Glutamatergic neuron (in vitro differentiated cells): ENCODE data around the gene LRP1. TPM values are rescaled to one million over a fixed set of nuclear protein-coding genes. Genes with fewer than 3 reads are reported as not detected.

Experiments
- DNase-seq: peaks from one replicate; pipeline ENCODE4 v3.0.0; 2022
- H3K27ac Mint-ChIP-seq: one replicate; pipeline ENCODE4 v1.8.0; 2020; ENCODE audit warnings: mild to moderate bottlenecking, mixed read lengths, inconsistent platforms; ENCODE audit not compliant: unreplicated experiment
- H3K27me3 Mint-ChIP-seq: one replicate; pipeline ENCODE4 v1.8.0; 2020; ENCODE audit warnings: mild to moderate bottlenecking, moderate library complexity, mixed read lengths, inconsistent platforms; ENCODE audit not compliant: unreplicated experiment
- H3K36me3 Mint-ChIP-seq: one replicate; pipeline ENCODE4 v1.8.0; 2020; ENCODE audit warnings: mild to moderate bottlenecking, mixed read lengths, inconsistent platforms; ENCODE audit not compliant: unreplicated experiment
- H3K4me1 Mint-ChIP-seq: one replicate; pipeline ENCODE4 v1.8.0; 2020; ENCODE audit warnings: mild to moderate bottlenecking, low read depth, mixed read lengths, inconsistent platforms; ENCODE audit not compliant: unreplicated experiment
- H3K4me3 Mint-ChIP-seq: one replicate; pipeline ENCODE4 v1.8.0; 2020; ENCODE audit warnings: mild to moderate bottlenecking, mixed read lengths, inconsistent platforms; ENCODE audit not compliant: unreplicated experiment
- H3K9me3 Mint-ChIP-seq: one replicate; pipeline ENCODE4 v1.8.0; 2020; ENCODE audit warnings: mild to moderate bottlenecking, moderate library complexity, mixed read lengths, inconsistent platforms; ENCODE audit not compliant: unreplicated experiment
- total RNA-seq: library from RNA; stranded (reverse); fragmentation: NEBNext Ultra II Directional; extraction: Animal tissue kit (Norgen Biotek cat#: 25700); gene quantifications from one replicate; pipeline ENCODE4 v1.2.1, GENCODE V29; 2021; ENCODE audit not compliant: unreplicated experiment
- TF ChIP-seq, protein P1 (sequence below): fragments of 200-600 bp; sonication (generic); IDR thresholded peaks from one replicate; pipeline ENCODE4 v1.5.0; 2021; ENCODE audit not compliant: partially characterized antibody, unreplicated experiment

Gene LRP1
- total RNA-seq, 1 donor from 2014 or later = 125 TPM

DNA sequence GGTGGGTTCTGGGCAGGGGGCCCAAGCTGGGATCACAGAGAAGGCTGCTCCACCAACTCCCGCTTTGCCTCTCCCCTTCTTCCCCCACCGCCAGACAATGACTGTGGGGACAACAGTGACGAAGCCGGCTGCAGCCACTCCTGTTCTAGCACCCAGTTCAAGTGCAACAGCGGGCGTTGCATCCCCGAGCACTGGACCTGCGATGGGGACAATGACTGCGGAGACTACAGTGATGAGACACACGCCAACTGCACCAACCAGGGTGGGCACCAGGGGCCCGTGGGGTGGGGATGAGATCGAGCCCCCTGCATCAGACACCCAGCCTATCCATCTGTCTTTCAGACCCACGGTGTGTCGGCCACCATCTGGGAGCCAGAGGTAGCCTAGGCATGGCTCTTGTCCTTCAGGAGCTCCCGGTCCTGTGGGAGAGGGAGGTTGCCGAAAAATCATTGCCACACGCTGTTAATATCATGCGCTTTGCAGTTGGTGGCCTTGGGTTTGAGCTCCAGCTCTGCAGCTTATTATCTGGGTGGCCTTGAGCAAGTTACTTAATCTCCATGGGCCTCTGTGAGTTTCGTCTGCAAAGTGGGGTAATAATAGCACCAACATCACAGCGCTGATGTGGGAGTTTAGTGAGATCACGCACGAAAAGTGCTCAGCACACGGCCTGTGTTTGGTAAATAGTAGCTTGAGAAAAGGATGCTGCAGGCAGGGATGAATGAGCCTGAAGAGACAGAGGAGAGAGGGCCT is 40.9 kb downstream of the LRP1 start:
- Mint-ChIP-seq H3K9me3 (peaks cover 5% of the 10 kb centered on the region), H3K27ac (no peak overlapping the region), H3K36me3 (peaks cover 13% of the 10 kb centered on the region), H3K4me1 (no peaks in the 10 kb centered on the region), H3K4me3 (no peak overlapping the region), H3K27me3 (peaks cover 12% of the 10 kb centered on the region)
- no peak for DNase-seq
- TF ChIP-seq, protein P1, sequence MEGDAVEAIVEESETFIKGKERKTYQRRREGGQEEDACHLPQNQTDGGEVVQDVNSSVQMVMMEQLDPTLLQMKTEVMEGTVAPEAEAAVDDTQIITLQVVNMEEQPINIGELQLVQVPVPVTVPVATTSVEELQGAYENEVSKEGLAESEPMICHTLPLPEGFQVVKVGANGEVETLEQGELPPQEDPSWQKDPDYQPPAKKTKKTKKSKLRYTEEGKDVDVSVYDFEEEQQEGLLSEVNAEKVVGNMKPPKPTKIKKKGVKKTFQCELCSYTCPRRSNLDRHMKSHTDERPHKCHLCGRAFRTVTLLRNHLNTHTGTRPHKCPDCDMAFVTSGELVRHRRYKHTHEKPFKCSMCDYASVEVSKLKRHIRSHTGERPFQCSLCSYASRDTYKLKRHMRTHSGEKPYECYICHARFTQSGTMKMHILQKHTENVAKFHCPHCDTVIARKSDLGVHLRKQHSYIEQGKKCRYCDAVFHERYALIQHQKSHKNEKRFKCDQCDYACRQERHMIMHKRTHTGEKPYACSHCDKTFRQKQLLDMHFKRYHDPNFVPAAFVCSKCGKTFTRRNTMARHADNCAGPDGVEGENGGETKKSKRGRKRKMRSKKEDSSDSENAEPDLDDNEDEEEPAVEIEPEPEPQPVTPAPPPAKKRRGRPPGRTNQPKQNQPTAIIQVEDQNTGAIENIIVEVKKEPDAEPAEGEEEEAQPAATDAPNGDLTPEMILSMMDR = no peak

DNA sequence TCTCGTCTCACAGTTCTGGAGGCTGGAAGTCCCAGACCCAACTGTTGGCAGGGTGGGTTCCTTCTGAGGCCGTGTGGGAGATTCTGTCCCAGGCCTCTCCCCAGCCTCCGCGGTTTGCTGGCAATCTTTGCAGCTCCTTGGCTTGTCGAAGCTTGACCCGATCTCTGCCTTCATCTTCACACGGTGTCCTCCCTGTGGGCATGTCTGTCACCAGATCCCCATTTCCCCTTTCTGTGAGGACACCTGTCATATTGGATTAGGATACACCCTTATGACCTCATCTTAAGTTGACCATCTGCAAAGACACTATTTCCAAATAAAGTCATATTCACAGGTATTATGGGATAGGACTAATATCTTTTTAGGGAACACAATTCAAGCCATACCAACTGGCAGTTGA is 41.7 kb downstream of the LRP1 start:
- peak overlapping the region; percentile 18 for H3K27ac Mint-ChIP-seq
- TF ChIP-seq, protein P1 = no peak
- H3K4me3 Mint-ChIP-seq = no peak overlapping the region
- peaks cover 5% of the 10 kb centered on the region for H3K36me3 Mint-ChIP-seq
- peaks cover 5% of the 10 kb centered on the region for H3K9me3 Mint-ChIP-seq
- no peak for DNase-seq
- peaks cover 12% of the 10 kb centered on the region for H3K27me3 Mint-ChIP-seq
- H3K4me1 Mint-ChIP-seq = no peaks in the 10 kb centered on the region

DNA sequence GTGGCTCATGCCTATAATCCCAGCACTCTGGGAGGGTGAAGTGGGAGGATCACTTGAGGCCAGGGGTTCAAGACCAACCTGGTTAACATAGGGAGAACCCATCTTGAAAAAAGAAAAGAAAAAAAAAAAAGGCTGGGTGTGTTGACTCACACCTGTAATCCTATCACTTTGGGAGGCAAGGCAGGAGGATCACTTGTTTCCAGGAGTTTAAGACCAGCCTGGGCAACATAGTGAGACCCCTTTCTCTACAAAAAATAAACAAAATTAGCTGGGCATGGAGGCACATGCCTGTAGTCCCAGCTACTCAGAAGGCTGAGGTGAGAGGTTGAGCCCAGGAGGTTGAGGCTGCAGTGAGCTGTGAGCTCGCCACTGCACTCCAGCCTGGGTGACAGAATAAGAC is 42.1 kb downstream of the LRP1 start:
- DNase-seq = no peak
- Mint-ChIP-seq H3K27ac (peak overlapping the region; percentile 18), H3K4me3 (no peak overlapping the region), H3K4me1 (no peaks in the 10 kb centered on the region), H3K9me3 (peaks cover 5% of the 10 kb centered on the region), H3K27me3 (peaks cover 14% of the 10 kb centered on the region), H3K36me3 (peaks cover 5% of the 10 kb centered on the region)
- TF ChIP-seq, protein P1 = no peak

DNA sequence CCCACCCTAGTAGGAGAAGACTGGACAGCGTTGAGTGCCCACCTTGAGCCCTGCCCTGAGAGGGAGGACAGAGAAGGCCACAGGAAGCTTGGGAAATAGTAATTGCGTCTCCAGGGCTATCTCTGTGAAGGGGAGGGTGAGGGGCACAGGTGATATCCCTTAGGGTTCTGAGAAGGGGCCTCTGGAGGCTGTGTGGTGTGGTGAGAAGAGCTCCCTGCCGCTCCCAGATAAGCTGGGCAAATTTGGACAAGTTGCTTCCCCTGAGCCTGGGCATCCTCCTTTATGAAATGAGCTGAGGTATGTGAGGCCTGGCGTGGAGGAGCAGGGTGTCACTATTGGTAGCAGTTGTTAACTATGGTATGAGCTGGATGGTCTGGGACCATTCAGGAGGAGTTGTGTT is 42.6 kb downstream of the LRP1 start:
- TF ChIP-seq, protein P1 = no peak
- H3K27ac Mint-ChIP-seq = no peak overlapping the region
- peaks cover 5% of the 10 kb centered on the region for H3K9me3 Mint-ChIP-seq

DNA sequence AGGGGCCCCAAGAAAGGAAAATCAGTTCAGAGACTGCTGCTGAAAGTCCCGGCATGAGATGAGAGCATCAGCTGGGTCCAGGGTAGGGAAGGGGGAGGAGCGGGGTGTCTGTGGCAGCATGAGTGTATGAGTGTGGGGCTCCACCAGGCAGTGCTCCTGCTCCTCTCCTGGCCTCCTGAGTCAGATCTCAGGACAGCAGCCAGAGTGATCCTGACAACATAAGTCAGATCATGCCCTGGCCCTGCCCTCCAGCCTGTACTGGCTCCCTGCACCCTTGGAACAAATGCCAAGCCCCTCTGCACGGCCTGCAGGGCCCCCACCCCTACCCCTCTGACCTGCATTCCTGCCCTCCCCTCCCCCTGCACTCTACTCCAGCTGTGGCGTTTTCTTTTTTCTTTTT is 43.4 kb downstream of the LRP1 start:
- no peak for DNase-seq
- TF ChIP-seq, protein P1 = no peak
- no peak overlapping the region for H3K27ac Mint-ChIP-seq
- H3K9me3 Mint-ChIP-seq = peaks cover 1% of the 10 kb centered on the region
- H3K4me1 Mint-ChIP-seq = no peaks in the 10 kb centered on the region
- H3K36me3 Mint-ChIP-seq = peaks cover 5% of the 10 kb centered on the region
- peaks cover 19% of the 10 kb centered on the region for H3K27me3 Mint-ChIP-seq
- no peak overlapping the region for H3K4me3 Mint-ChIP-seq

More for the DNA sequence above, 42.6 kb downstream of the LRP1 start:
- Mint-ChIP-seq H3K4me3 (no peak overlapping the region), H3K36me3 (peaks cover 5% of the 10 kb centered on the region), H3K27me3 (peaks cover 16% of the 10 kb centered on the region), H3K4me1 (no peaks in the 10 kb centered on the region)
- no peak for DNase-seq
